Measurements from ENCODE around the gene BRD1. TPM values are rescaled to one million over a fixed set of nuclear protein-coding genes. Genes with fewer than 3 reads are reported as not detected.
A peak's percentile ranks its signal among the peaks of the same experiment; 100 is the strongest.

Gene BRD1
- polyA plus RNA-seq, 3 donors = 0.61 to 13.8 (median 0.86) TPM

DNA sequence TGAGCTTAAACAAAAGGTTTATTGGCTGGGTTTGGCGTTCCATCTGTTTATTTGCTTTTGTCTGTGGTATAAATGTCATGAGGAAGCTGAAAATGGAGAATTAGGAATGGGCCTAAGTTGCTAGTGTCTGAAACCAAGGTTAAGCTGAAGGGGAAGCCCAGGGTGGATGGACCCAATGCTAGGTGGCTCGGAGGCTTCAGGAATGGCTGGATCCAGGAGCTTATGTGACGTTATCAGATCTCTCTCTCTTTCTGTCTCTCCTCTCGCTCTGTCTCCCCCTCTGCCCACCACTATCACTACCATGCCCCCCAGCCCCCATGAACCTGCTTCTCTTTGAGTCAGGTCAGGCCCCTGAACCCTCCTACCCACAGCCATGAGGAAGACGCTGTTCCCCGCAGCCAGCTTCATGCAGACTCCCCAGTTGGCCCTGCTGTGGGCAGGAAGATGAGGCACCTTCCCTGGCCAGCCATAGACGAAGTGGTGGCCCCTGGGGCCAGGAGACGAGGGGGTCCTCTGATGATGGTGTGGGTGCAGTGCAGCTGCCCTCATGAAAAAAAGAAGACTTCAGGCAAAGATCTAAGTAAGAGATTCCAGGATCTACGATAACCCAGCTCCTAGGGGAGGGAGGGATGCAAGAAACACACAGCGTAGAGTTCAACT lies 101.5 kb downstream of the BRD1 start:
- no peak for DNase-seq
- H3K79me2 ChIP-seq (ENCODE audit: insufficient read depth, low read length) = no peaks in the 10 kb centered on the region
- intact Hi-C loops (cut with micrococcal nuclease) = no loop called here
- H3K4me1 Mint-ChIP-seq = peaks cover 8% of the 10 kb centered on the region
- no peaks in the 10 kb centered on the region for H3K36me3 Mint-ChIP-seq
- H3K27ac ChIP-seq (ENCODE audit: low read depth in 1 of 2, low read length in 2 of 2) = no peak overlapping the region
- H4K20me1 ChIP-seq (ENCODE audit: insufficient read depth, low read length) = no peaks in the 10 kb centered on the region
- H3K4me2 ChIP-seq (replicated peaks; ENCODE audit: extremely low read depth, low read length, poor library complexity, severe bottlenecking) = no peak overlapping the region
- no peak overlapping the region for H2AFZ ChIP-seq (ENCODE audit: insufficient read depth, low read depth, low read length, poor library complexity, severe bottlenecking)
- H3K4me1 ChIP-seq (ENCODE audit: control insufficient read depth in 1 of 2, insufficient read depth in 2 of 2, low read length in 2 of 2) = peaks cover 0 to 13% of the 10 kb centered on the region in 2 donors
- peaks cover 72 to 75% (median 73%) of the 10 kb centered on the region in 3 donors for H3K27me3 Mint-ChIP-seq (ENCODE audit: low read depth in 3 of 3)
- H3K27me3 ChIP-seq (ENCODE audit: control insufficient read depth in 2 of 2, insufficient read depth in 2 of 2, low read length in 2 of 2) = peaks cover 21 to 59% of the 10 kb centered on the region in 2 donors
- H3K9ac ChIP-seq (ENCODE audit: insufficient read depth, low read length, poor library complexity, severe bottlenecking) = no peak overlapping the region
- WGBS (ENCODE audit: insufficient coverage) = 88% methylated on average over 9 of the region's 10 CpGs
- H3K4me3 Mint-ChIP-seq = peak overlapping the region in 1 of 2 donors; percentile 73
- peaks cover 0 to 13% (median 5%) of the 10 kb centered on the region in 7 donors for H3K9me3 Mint-ChIP-seq
- no peak overlapping the region for H3K4me3 ChIP-seq (replicated peaks in 1 of 3; ENCODE audit: low read depth in 2 of 3, low read length in 3 of 3)
- TF ChIP-seq, protein P1, sequence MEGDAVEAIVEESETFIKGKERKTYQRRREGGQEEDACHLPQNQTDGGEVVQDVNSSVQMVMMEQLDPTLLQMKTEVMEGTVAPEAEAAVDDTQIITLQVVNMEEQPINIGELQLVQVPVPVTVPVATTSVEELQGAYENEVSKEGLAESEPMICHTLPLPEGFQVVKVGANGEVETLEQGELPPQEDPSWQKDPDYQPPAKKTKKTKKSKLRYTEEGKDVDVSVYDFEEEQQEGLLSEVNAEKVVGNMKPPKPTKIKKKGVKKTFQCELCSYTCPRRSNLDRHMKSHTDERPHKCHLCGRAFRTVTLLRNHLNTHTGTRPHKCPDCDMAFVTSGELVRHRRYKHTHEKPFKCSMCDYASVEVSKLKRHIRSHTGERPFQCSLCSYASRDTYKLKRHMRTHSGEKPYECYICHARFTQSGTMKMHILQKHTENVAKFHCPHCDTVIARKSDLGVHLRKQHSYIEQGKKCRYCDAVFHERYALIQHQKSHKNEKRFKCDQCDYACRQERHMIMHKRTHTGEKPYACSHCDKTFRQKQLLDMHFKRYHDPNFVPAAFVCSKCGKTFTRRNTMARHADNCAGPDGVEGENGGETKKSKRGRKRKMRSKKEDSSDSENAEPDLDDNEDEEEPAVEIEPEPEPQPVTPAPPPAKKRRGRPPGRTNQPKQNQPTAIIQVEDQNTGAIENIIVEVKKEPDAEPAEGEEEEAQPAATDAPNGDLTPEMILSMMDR (IDR thresholded peaks at IDR 0.05) = no peak
- no peak overlapping the region for H3K27ac Mint-ChIP-seq
- H3K9me3 ChIP-seq (replicated peaks in 1 of 2; ENCODE audit: control insufficient read depth in 1 of 2, insufficient read depth in 1 of 2, low read length in 2 of 2) = peaks cover 0 to 5% of the 10 kb centered on the region in 2 donors
- H3K36me3 ChIP-seq (replicated peaks in 1 of 2; ENCODE audit: control insufficient read depth in 1 of 2, insufficient read depth in 2 of 2, low read length in 2 of 2) = no peaks in the 10 kb centered on the region

DNA sequence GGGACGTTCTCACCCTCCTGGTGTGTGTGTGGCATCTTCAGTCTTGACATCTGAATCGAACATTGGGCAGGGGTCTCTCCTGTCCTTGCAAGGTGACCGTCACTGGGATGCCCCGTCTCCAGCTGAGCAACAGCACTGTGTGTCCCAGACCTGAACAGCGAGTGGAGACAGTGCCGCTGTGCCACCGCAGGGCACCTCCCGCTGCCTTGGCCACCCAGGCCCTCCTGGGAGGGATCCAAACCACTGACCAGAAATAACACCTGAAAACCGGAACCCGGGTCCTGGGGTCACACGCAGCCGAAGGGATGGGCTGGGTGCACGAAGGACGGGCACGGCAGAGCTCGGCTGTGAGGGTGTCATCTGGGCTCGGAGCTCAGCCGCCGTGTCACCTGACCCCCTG lies 102.2 kb downstream of the BRD1 start:
- intact Hi-C loops (cut with micrococcal nuclease) = no loop called here
- H3K9me3 ChIP-seq (replicated peaks in 1 of 2; ENCODE audit: control insufficient read depth in 1 of 2, insufficient read depth in 1 of 2, low read length in 2 of 2) = peaks cover 0 to 5% of the 10 kb centered on the region in 2 donors
- Mint-ChIP-seq H3K4me3 (peak overlapping the region in 1 of 2 donors; percentile 73), H3K27ac (no peak overlapping the region), H3K36me3 (no peaks in the 10 kb centered on the region), H3K4me1 (peaks cover 8% of the 10 kb centered on the region), H3K27me3 (ENCODE audit: low read depth in 3 of 3) (peaks cover 72 to 73% (median 73%) of the 10 kb centered on the region in 3 donors), H3K9me3 (peaks cover 0 to 13% (median 5%) of the 10 kb centered on the region in 7 donors)
- H3K4me1 ChIP-seq (ENCODE audit: control insufficient read depth in 1 of 2, insufficient read depth in 2 of 2, low read length in 2 of 2) = peaks cover 0 to 13% of the 10 kb centered on the region in 2 donors
- H4K20me1 ChIP-seq (ENCODE audit: insufficient read depth, low read length) = no peaks in the 10 kb centered on the region
- TF ChIP-seq, protein P1 (IDR thresholded peaks at IDR 0.05) = no peak
- H3K79me2 ChIP-seq (ENCODE audit: insufficient read depth, low read length) = no peaks in the 10 kb centered on the region
- 92% methylated on average over 17 of the region's 19 CpGs for WGBS (ENCODE audit: insufficient coverage)
- no peak overlapping the region for H3K27ac ChIP-seq (ENCODE audit: low read depth in 1 of 2, low read length in 2 of 2)
- no peaks in the 10 kb centered on the region for H3K36me3 ChIP-seq (replicated peaks in 1 of 2; ENCODE audit: control insufficient read depth in 1 of 2, insufficient read depth in 2 of 2, low read length in 2 of 2)
- no peak overlapping the region for H3K9ac ChIP-seq (ENCODE audit: insufficient read depth, low read length, poor library complexity, severe bottlenecking)
- H2AFZ ChIP-seq (ENCODE audit: insufficient read depth, low read depth, low read length, poor library complexity, severe bottlenecking) = no peak overlapping the region
- H3K4me2 ChIP-seq (replicated peaks; ENCODE audit: extremely low read depth, low read length, poor library complexity, severe bottlenecking) = no peak overlapping the region
- H3K27me3 ChIP-seq (ENCODE audit: control insufficient read depth in 2 of 2, insufficient read depth in 2 of 2, low read length in 2 of 2) = peaks cover 21 to 59% of the 10 kb centered on the region in 2 donors
- H3K4me3 ChIP-seq (replicated peaks in 1 of 3; ENCODE audit: low read depth in 2 of 3, low read length in 3 of 3) = no peak overlapping the region
- DNase-seq = no peak

All from CD14-positive monocyte (primary cell).